ENCODE data around the gene SMAP2. TPM values are rescaled to one million over a fixed set of nuclear protein-coding genes. Genes with fewer than 3 reads are reported as not detected.

Gene SMAP2
- polyA plus RNA-seq, 1 donor: 21.6 TPM

DNA sequence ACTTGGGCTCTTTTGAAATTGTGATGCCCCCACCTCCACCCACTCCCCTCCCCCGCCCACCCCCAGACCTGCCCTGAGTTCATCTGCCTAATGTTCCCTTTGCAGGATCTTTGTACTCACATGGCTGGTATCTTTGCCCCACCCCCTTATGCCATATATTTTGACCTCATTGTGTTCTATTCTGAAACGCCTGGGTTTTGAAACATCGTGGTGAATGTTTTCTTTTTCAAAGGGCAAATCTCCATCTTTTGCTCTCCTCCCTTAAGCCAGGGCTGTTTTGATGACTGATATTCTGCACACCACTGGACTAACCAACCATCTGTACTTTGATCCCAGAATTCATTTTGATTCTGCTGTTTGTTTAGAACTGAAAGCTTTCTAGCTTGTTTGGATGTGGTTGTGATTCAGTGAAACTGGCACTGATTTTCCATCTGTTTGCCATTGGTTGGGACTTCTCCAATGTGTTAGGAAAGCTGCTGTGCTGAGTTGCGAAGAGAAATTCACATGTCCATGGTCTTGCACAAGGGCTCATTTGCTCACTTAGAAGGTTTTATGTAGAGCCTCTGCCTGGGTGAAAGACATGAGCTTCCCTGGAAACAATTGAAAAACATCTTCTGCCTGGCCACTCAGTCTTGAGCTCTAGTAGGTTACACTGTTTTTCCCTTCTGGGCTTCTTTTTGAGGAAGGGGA lies 16.5 kb downstream of the SMAP2 start:
- Histone ChIP-seq H3K27ac (ENCODE audit: low read length) (peak overlapping the region; percentile 18), H3K4me3 (ENCODE audit: low read length) (no peak overlapping the region), H3K9me3 (ENCODE audit: control insufficient read depth, low read depth, low read length) (peaks cover 3% of the 10 kb centered on the region), H3K4me1 (ENCODE audit: control insufficient read depth, insufficient read depth, low read length) (peaks cover 40% of the 10 kb centered on the region), H3K27me3 (ENCODE audit: control insufficient read depth, insufficient read depth, low read length) (no peaks in the 10 kb centered on the region), H3K36me3 (ENCODE audit: control insufficient read depth, insufficient read depth, low read length) (no peaks in the 10 kb centered on the region)
- 0% methylated on average over 1 of the region's 4 CpGs for WGBS (ENCODE audit: insufficient coverage, low lambda C conversion rate)
- peak; percentile 66 to 82 for DNase-seq

DNA sequence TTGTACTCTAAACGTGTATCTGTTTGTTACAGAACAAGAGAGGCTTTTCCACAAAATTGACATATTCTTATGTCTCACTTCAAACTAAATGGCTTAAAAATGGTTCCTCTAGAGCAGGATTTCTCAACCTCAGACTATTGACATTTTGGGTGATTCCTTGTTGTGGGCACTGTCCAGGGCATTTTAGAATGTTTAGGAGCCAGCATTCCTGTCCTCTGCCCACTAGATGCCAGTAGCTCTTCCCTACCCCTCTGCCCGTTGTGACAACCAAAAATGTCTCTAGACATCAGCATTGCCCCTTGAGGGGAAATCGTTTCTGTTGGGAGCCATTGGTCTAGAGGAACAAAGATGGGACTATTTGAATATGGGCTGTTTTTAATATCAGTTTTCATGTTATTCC lies 17.3 kb downstream of the SMAP2 start:
- 80% methylated on average over 1 of the region's 3 CpGs for WGBS (ENCODE audit: insufficient coverage, low lambda C conversion rate)
- H3K4me1 ChIP-seq (ENCODE audit: control insufficient read depth, insufficient read depth, low read length): peaks cover 43% of the 10 kb centered on the region
- DNase-seq: no peak

GRCh38 chr1:40391688-40392145 lies 18.2 kb downstream of the SMAP2 start:
- Histone ChIP-seq H3K4me1 (ENCODE audit: control insufficient read depth, insufficient read depth, low read length) (peaks cover 47% of the 10 kb centered on the region), H3K36me3 (ENCODE audit: control insufficient read depth, insufficient read depth, low read length) (no peaks in the 10 kb centered on the region), H3K27me3 (ENCODE audit: control insufficient read depth, insufficient read depth, low read length) (no peaks in the 10 kb centered on the region), H3K9me3 (ENCODE audit: control insufficient read depth, low read depth, low read length) (peaks cover 3% of the 10 kb centered on the region), H3K27ac (ENCODE audit: low read length) (no peak overlapping the region), H3K4me3 (ENCODE audit: low read length) (no peak overlapping the region)
- DNase-seq: peak; percentile 34 to 61
- no CpG with 5 or more reads among the region's 1 CpG for WGBS (ENCODE audit: insufficient coverage, low lambda C conversion rate)

More for the DNA sequence above, 17.3 kb downstream of the SMAP2 start:
- peaks cover 3% of the 10 kb centered on the region for H3K9me3 ChIP-seq (ENCODE audit: control insufficient read depth, low read depth, low read length)
- H3K27me3 ChIP-seq (ENCODE audit: control insufficient read depth, insufficient read depth, low read length): no peaks in the 10 kb centered on the region
- H3K27ac ChIP-seq (ENCODE audit: low read length): no peak overlapping the region
- no peaks in the 10 kb centered on the region for H3K36me3 ChIP-seq (ENCODE audit: control insufficient read depth, insufficient read depth, low read length)
- no peak overlapping the region for H3K4me3 ChIP-seq (ENCODE audit: low read length)

- DNase-seq: no peak
- H3K36me3 ChIP-seq (ENCODE audit: control insufficient read depth, insufficient read depth, low read length): no peaks in the 10 kb centered on the region
- H3K27me3 ChIP-seq (ENCODE audit: control insufficient read depth, insufficient read depth, low read length): no peaks in the 10 kb centered on the region
- H3K9me3 ChIP-seq (ENCODE audit: control insufficient read depth, low read depth, low read length): peaks cover 3% of the 10 kb centered on the region
- H3K4me1 ChIP-seq (ENCODE audit: control insufficient read depth, insufficient read depth, low read length): peaks cover 47% of the 10 kb centered on the region
- WGBS (ENCODE audit: insufficient coverage, low lambda C conversion rate): no CpG with 5 or more reads among the region's 3 CpGs
- no peak overlapping the region for H3K4me3 ChIP-seq (ENCODE audit: low read length)
- no peak overlapping the region for H3K27ac ChIP-seq (ENCODE audit: low read length)
These were observed 18.7 kb downstream of the SMAP2 start for GRCh38 chr1:40392221-40392620.

DNA sequence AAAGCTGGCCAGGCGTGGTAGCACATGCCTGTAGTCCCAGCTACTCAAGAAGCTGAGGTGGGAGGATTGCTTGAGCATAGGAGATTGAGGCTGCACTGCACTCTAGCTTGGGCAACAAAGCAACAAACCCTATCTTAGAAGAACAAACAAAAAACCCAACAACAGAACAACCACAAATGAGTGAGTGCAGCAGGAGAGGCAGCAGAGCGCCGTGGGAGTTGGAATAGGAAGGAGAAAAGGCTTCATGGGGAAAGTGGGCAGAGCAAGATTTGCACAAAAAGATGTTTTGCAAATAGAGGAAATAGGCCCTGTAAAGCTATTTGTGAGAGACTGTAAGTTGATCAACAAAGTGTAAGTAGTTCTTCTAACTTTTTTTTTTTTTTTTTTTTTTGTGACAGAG lies 19.6 kb downstream of the SMAP2 start:
- H3K27me3 ChIP-seq (ENCODE audit: control insufficient read depth, insufficient read depth, low read length): no peaks in the 10 kb centered on the region
- H3K36me3 ChIP-seq (ENCODE audit: control insufficient read depth, insufficient read depth, low read length): no peaks in the 10 kb centered on the region
- H3K9me3 ChIP-seq (ENCODE audit: control insufficient read depth, low read depth, low read length): no peaks in the 10 kb centered on the region
- H3K4me3 ChIP-seq (ENCODE audit: low read length): no peak overlapping the region
- H3K4me1 ChIP-seq (ENCODE audit: control insufficient read depth, insufficient read depth, low read length): peaks cover 47% of the 10 kb centered on the region
- WGBS (ENCODE audit: insufficient coverage, low lambda C conversion rate): no CpG with 5 or more reads among the region's 3 CpGs
- no peak overlapping the region for H3K27ac ChIP-seq (ENCODE audit: low read length)
- DNase-seq: no peak

- Histone ChIP-seq H3K9me3 (ENCODE audit: control insufficient read depth, low read depth, low read length) (no peaks in the 10 kb centered on the region), H3K4me1 (ENCODE audit: control insufficient read depth, insufficient read depth, low read length) (peaks cover 40% of the 10 kb centered on the region), H3K27me3 (ENCODE audit: control insufficient read depth, insufficient read depth, low read length) (no peaks in the 10 kb centered on the region), H3K27ac (ENCODE audit: low read length) (peak overlapping the region; percentile 35), H3K4me3 (ENCODE audit: low read length) (no peak overlapping the region), H3K36me3 (ENCODE audit: control insufficient read depth, insufficient read depth, low read length) (no peaks in the 10 kb centered on the region)
- 100% methylated on average over 1 of the region's 3 CpGs for WGBS (ENCODE audit: insufficient coverage, low lambda C conversion rate)
- DNase-seq: no peak
These were observed 21.1 kb downstream of the SMAP2 start for GRCh38 chr1:40394491-40395172.

DNA sequence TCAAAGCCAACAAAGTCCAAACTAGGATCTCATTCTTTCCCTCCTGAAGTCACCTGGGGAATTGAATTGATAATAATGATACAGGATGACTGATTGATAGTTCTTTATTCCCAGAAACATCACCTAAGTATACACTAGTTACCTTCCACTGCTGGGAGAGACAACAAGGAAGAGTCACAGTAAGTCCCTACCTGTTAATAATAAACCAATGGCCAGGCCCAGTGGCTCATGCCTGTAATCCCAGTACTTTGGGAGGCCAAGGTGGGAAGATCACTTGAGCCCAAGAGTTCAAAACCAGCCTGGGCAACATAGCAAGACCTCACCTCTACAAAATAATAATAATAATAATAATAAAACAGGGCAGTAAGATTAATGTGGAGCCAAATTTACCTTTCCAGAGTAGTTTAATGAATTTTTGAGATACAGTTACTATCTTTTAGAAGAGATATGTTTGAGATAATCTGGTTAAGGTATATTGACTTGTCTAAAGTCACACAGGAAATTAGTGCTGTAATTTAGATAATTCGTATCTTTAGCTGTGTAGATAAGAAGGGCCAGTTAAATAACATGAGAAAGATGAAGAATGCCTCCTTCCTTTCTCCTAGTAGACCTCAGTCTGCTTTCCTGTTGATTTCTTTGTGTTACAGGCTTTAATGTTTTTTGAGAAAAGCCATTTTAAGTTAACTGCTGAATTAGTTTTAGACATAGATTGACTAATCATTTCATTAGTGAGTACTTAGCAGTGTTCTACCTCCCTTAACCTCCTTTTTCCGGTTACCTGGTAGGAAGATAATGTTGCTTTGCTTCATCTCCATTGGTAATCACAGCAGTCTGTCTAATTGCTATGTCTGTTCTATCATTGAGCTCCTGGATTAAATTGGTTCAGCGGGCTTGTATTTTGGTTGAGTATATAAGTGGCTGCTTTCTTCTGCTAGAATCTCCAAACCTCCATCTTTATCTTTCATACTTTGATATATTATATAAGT lies 22.0 kb downstream of the SMAP2 start:
- Histone ChIP-seq H3K27me3 (ENCODE audit: control insufficient read depth, insufficient read depth, low read length) (no peaks in the 10 kb centered on the region), H3K4me3 (ENCODE audit: low read length) (no peak overlapping the region), H3K27ac (ENCODE audit: low read length) (peak overlapping the region; percentile 35), H3K9me3 (ENCODE audit: control insufficient read depth, low read depth, low read length) (no peaks in the 10 kb centered on the region), H3K36me3 (ENCODE audit: control insufficient read depth, insufficient read depth, low read length) (no peaks in the 10 kb centered on the region), H3K4me1 (ENCODE audit: control insufficient read depth, insufficient read depth, low read length) (peaks cover 34% of the 10 kb centered on the region)
- whole genome bisulfite sequencing (ENCODE audit: insufficient coverage, low lambda C conversion rate): 80% methylated on average over 1 of the region's 3 CpGs
- DNase-seq: peak in 1 of 2 donors; percentile 68

DNA sequence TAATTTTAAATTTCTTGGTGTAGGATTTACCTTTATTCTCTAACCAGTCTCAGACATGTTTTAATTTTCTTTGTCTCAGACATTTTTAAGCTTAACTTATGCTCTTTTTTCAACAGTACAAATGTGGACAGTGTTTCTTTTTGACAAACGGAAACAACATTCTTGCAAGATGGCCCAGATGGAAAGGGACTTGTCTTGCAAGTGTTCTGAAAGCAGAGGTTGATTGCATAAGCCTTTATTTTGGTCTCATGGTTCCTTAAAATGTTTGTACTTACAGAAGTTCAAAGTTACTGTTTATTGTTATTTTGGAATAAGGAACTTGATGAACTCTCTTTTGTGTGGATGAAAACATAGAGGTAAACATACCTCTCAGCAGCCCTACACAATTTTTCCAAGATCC lies 22.9 kb downstream of the SMAP2 start:
- DNase-seq: no peak
- Histone ChIP-seq H3K4me3 (ENCODE audit: low read length) (no peak overlapping the region), H3K36me3 (ENCODE audit: control insufficient read depth, insufficient read depth, low read length) (no peaks in the 10 kb centered on the region), H3K27me3 (ENCODE audit: control insufficient read depth, insufficient read depth, low read length) (no peaks in the 10 kb centered on the region), H3K9me3 (ENCODE audit: control insufficient read depth, low read depth, low read length) (no peaks in the 10 kb centered on the region), H3K4me1 (ENCODE audit: control insufficient read depth, insufficient read depth, low read length) (peaks cover 24% of the 10 kb centered on the region), H3K27ac (ENCODE audit: low read length) (no peak overlapping the region)
- no CpG with 5 or more reads among the region's 1 CpG for WGBS (ENCODE audit: insufficient coverage, low lambda C conversion rate)

DNA sequence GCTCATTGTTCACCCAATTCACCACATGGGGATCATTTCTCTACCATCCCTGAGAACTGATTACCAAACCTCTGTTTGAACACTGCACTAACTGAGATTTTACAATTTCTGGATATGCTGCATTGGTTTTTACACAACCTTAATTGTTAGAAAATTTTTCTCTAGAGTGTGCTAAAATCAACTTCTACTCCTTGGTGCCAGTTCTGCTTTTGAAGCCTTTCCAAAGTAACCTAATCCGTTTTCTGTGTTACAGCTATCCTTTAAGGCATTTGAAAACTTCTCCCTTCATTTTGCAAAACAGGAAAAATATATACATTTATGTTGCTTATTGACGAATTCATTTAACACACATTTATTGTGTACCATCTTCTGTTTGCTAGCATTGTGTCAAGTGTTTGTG lies 23.7 kb downstream of the SMAP2 start:
- Histone ChIP-seq H3K4me3 (ENCODE audit: low read length) (no peak overlapping the region), H3K9me3 (ENCODE audit: control insufficient read depth, low read depth, low read length) (no peaks in the 10 kb centered on the region), H3K36me3 (ENCODE audit: control insufficient read depth, insufficient read depth, low read length) (no peaks in the 10 kb centered on the region), H3K4me1 (ENCODE audit: control insufficient read depth, insufficient read depth, low read length) (peaks cover 18% of the 10 kb centered on the region), H3K27me3 (ENCODE audit: control insufficient read depth, insufficient read depth, low read length) (no peaks in the 10 kb centered on the region), H3K27ac (ENCODE audit: low read length) (no peak overlapping the region)
- DNase-seq: no peak
- WGBS (ENCODE audit: insufficient coverage, low lambda C conversion rate): 92% methylated on average over 2 of the region's 2 CpGs
